CD1c-positive myeloid dendritic cell (primary cell): Measurements from ENCODE around the gene TMEM145.
A peak's percentile ranks its signal among the peaks of the same experiment; 100 is the strongest.
"Not testable (repeated sequence)": the region's sequence is repeated elsewhere in the genome, so short reads cannot be mapped to it uniquely, and the experiment has no call there.

Source experiments
- DNase-seq: peaks from one replicate; pipeline ENCODE4 v3.0.0-alpha.2; 2016; ENCODE audit errors: extremely low spot score

Gene TMEM145

DNA sequence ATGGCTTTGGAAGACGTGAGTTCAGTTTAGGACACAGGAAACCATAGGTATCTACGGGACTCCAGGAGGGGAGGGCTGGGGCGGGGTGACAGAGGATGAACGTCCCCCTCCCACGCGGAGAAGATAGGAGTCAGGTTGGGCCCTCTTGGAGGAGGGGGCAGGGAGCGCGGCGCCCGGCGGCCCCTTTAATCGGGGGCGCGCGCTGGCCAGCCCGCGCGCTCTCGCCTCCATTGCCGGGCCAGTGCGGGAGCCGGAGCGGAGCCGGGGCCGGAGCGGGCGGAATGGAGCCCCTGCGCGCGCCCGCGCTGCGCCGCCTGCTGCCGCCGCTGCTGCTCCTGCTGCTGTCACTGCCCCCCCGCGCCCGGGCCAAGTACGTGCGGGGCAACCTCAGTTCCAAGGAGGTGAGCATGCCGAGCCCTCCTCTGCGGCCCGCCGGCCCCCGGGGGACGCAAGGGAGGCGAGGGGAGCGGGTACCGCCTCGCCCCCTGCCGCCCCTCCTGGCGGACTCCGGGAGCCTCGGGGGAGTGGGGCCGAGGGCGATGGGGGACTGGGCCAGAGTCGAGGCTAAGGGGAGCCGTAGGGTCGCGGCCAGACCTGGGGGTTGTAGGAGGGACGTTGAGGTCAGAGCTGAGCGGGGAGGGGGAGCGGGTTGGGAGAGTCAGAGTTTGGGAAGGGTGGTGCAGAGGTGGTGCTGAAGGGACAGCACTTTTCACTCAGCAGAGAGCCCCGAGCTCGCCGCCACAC lies at the start of gene TMEM145:
Gene TMEM145 (plus strand): TSS at position 214 of the 744 bp plus-strand sequence. CDS start 68 bp downstream, at position 282.
- DNase-seq = peak; percentile 37

DNA sequence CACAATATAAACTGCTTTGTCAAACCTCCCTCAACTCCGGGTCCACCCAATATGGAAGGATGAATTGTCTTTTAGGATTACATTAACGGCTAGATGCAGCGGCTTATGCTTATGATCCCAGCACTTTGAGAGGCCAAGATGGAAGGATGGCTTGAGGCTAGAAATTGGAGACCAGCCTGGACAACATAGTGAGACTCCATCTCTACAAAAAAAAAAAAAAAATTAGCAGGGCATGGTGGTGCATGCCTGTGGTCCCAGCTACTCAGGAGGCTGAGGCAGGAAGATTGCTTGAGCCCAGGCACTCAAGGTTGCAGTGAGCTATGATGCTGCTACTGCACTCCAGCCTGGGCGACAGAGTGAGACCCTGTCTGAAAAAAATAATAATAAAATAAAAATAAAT lies 47.0 kb upstream of the TMEM145 start:
- DNase-seq = not testable (repeated sequence)

DNA sequence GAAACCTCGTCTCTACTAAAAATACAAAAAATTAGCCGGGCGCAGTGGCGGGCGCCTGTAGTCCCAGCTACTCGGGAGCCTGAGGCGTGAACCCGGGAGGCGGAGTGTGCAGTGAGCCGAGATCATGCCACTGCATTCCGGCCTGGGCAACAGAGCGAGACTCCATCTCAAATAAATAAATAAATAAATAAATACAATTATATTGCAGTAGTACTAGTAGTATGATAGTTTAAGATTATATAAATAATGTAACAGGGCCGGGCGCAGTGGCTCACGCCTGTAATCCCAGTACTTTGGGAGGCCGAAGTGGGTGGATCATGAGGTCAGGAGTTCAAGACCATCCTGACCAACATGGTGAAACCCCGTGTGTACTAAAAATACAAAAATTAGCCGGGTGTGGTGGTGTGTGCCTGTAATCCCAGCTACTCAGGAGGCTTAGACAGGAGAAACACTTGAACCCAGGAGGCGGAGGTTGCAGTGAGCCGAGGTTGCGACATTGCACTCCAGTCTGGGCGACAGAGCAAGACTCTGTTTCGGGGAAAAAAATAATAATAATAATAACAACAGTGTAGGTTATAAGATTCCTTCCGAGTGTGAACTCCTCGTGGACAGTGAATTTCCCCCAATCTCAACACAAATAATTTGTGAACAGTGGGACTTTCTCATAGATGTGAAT lies 46.0 kb upstream of the TMEM145 start:
- not testable (repeated sequence) for DNase-seq

DNA sequence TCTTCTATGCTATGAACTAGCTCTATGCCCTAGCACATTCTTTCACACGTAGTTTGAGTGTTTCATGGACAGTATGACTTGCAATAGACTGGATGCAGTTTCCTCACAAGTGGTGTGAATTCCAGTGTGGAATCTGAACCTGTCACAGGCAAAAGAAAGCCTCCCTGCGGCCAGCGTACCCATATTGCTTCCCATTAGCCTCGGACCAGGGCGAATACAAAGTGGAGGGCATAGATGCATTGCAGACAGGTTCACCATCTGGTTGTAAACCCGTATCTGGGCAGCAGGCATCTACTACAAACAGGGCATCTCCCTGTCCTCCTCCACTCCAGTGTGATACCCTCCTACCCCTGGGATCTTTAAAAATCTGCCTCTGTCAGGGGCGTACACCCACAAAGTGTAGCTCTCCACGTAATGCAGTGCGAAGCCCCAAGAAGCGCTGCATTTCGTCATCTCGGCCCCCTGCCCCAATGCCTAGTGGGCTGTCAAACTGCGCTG lies 45.4 kb upstream of the TMEM145 start:
- no peak for DNase-seq

DNA sequence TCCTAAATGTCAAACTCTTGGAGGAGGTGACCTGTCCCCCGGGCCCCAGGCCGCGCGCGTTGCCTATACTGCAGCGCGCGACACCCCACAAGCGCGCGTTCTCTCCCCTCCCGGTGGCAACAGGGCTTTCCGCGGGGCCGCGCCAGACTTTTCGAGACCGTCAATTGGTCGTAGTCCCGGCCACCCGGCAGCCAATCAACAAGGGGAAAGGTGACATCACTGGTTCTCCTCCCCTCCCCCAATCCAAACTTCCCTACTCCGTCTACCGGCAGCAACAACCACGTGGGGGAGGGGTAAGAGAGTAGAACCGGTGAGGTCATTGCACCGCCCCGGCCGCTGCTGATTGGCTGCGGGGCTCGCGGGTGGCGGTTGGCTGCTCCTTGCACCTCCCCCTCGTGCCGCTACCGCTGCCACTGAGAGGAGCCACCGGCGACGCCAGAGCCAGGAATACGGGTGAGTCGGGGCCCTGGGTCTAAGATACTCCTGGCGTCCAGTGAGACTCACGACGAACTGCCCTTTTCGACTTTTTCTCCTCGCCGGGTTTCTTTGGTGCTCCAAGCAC lies 44.9 kb upstream of the TMEM145 start:
- DNase-seq = peak; percentile 100

DNA sequence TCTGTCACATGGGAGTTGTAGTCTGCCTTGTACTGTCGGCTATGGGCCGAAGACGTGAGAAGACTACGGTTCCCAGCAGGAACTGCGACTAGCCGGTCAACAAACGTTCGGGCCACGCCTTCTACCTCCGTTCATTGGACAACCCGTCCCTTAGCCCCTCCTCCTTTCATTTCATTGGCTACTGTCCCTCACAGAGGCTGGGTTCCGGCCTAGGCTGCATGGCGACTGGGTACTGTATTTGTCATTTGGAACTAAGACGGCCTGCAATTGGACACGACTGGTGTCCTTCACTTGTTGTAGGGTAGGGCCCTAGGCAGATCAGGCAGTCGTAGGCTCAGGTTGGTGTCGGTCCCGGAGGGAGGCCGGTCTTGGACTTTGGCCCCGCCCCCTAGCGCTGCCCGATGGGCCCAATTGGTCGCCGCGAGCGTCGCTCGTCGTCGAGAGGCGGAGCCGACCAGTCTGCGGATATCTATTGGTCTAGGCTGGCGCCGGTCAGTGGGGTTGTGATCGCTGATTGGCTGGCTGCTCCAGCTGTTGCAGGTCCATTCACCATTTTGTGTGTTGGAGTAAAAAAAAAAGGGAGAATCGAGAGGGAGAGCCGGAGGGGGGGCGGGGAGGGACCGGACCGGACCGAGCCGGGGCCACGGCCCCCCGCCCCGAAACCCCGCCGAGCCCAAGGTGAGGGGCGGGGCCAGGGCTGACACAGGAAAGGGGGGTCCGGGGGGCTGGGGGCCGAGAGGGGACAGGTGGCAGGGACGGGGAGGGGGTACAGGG lies 44.2 kb upstream of the TMEM145 start, which contains the start of gene CIC:
Gene CIC (plus strand): TSS at position 549 of the 774 bp plus-strand sequence. CDS start 2,532 bp downstream, outside the sequence.
- DNase-seq = peak; percentile 100

DNA sequence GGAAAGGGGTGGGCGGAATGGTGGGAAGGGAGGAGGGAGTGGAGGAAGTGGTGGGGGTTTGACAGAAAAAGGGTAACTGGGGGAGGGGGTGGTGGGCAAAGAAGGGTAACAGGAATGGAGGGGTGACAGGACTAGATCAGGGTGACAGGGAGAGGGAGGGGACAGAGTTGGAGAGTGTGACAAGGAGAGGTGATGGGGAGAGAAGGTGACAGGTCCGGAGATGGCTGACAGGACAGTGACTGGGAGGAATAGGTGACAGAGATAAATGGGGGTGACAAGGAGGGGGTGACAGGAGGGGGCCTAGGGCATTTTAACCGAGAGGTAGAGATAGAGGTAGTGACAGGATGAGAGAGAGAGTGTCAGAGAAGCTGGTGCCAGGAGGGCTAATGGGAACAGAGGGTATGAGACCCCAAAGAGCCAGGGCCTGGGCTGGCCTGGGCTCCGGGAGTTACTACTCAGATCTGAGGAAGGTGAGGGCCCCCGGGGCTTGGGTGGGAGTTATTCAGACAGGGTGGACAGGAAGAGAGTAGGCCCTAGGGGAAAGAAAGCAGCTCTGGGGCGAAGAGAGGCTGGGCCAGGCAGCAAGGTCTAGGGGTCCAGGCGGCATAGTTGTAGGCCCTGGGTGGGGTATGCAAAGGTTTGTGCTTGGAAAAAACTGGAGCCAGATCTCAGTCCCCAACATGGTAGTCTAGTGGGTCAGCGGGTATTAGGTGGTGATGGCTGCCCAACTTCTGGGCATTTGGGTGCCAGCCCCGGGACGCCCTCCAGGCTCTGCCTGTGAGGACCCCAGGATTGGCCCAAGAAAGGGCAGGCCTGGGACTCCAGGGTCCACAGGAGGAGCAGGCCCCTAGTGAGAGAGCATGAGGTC lies 43.4 kb upstream of the TMEM145 start:
- peak; percentile 11 for DNase-seq

DNA sequence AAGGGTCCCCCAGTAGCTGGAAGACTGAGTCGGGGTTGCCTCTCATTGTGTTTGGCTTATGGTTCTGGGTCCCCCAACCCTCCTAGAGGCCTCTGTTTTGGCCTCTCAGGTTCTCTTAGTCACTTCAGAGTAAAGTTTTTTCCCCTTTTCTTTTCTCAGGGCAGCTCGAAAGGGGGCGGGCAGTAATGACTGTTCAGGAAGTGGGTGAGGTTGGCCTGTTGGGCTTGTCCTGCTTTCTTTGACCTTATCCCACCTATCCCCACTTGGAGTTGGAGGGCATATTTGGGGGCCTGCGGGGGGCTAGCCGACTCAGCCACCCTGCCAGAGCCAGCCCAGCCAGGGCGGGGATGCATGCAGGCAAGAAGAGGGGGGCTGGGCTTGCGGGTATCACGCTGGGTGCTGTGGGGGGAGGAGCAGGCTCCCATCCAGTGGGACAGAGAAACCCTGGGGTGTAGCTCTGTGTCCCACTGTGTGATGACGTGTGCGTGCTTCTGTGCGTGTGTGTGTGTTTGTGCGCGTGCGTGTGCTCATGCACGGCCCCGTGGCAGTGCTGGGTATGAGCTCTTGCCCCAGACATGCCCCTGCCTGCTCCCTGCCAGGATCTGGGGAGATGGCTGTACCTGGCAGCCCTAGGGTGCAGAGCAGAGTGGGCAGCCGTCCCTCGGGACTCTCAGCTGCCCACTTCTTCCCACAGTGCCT lies 42.6 kb upstream of the TMEM145 start:
- peak; percentile 77 for DNase-seq

DNA sequence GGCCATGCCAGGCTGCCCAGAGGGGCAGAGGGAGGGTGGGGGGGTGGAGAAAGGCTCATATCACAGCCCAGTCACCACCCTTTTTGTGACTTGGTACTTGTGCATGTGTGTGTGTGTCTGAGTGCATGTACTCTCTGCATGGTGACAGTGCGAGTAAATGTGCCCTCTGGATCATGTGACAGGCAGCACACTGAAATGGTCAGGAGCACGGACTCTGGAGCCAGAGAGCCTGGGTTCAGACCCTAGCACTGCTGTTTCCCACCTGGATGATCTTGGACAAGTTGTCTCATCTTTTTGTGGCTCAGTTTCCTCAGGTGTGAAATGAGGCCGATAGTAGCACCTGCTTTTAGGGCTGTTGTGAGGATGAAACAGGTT lies 42.1 kb upstream of the TMEM145 start:
- no peak for DNase-seq

DNA sequence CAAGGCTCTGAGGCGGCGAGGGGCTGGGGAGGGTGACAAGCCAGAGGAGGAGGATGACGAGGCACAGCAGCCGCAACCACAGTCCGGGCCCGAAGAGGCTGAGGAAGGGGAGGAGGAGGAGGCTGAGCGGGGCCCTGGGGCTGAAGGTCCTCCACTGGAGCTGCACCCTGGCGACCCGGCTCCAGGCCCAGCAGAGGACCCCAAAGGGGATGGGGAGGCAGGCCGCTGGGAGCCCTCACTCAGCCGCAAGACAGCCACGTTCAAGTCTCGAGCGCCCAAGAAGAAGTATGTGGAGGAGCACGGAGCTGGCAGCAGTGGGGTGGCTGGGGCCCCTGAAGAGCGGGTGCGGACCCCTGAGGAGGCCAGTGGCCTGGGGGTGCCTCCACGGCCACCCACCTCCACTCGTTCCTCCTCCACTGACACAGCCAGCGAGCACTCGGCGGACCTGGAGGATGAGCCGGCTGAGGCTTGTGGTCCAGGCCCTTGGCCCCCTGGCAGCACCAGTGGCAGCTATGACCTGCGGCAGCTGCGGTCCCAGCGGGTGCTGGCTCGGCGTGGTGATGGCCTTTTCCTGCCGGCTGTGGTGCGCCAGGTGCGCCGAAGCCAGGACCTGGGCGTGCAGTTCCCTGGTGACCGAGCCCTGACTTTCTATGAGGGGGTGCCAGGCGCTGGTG lies 41.1 kb upstream of the TMEM145 start:
- no peak for DNase-seq

DNA sequence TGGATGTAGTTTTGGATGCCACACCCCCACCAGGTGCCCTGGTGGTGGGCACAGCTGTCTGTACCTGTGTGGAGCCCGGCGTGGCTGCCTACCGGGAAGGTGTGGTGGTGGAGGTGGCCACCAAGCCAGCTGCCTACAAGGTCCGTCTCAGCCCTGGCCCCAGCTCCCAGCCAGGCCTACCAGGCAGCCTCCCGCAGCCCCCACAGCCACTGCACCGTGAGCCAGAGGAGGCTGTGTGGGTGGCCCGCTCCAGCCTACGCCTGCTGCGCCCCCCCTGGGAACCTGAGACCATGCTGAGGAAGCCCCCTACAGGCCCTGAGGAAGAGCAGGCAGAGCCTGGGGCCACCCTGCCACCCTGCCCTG lies 40.6 kb upstream of the TMEM145 start:
- no peak for DNase-seq

DNA sequence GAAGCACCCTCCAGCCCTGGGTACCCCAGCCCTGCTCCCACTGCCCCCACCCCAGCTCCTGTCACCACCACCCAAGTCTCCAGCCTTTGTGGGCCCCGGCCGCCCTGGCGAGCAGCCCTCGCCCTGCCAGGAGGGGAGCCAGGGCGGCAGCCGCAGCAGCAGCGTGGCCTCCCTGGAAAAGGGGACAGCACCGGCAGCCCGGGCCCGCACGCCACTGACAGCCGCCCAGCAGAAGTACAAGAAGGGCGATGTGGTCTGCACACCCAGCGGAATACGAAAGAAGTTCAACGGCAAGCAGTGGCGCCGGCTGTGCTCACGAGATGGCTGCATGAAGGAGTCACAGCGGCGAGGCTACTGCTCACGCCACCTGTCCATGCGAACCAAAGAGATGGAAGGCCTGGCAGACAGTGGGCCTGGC lies 40.1 kb upstream of the TMEM145 start:
- DNase-seq = no peak

DNA sequence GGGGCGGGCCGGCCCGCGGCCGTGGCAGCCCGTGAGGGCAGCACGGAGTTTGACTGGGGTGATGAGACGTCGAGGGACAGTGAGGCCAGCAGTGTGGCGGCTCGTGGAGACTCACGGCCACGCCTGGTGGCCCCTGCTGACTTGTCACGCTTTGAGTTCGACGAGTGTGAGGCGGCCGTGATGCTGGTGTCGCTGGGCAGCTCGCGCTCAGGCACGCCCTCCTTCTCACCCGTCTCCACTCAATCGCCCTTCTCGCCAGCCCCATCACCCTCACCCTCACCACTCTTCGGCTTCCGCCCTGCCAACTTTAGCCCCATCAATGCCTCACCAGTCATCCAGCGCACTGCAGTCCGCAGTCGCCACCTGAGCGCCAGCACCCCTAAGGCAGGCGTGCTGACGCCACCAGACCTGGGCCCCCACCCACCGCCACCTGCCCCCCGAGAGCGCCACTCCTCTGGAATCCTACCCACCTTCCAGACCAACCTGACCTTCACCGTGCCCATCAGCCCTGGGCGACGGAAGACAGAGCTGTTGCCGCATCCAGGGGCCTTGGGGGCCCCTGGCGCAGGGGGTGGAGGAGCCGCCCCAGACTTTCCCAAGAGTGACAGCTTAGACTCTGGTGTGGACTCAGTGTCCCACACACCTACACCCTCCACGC lies 39.6 kb upstream of the TMEM145 start:
- DNase-seq = no peak

DNA sequence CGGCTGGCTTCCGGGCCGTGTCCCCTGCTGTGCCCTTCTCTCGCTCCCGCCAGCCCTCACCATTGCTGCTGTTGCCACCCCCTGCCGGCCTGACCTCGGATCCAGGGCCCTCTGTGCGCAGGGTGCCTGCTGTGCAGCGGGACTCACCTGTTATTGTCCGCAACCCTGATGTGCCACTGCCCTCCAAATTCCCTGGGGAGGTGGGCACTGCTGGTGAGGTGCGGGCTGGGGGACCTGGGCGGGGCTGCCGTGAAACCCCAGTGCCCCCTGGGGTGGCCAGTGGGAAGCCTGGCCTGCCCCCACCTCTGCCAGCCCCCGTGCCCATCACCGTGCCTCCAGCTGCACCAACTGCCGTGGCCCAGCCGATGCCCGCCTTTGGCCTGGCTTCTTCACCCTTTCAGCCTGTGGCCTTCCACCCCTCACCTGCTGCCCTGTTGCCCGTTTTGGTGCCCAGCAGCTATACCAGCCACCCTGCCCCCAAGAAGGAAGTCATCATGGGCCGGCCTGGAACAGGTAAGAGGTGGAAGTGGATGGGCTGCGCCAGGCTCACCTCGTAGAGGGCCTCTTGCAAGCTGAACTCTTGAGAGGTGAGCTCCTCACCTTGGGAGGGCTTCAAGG lies 38.9 kb upstream of the TMEM145 start:
- DNase-seq = no peak

DNA sequence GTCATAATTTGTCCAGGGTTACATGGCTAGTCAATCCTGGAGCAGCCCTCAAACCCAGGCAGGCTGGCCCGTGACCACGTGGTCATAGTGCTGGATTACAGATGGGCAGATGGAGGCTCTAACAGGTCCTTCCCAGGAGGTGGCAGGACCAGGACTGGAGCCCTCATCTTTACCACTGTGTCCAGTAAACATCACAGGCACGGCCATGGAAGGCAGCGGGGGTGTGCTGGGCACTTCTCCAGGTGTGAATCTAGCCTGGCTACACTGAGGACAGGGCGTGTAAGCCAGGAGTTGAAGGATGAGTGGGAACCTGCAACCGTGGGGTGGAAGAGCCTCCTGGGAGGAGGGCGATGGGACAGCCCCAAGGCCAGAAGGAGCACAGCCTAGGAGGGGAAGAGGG lies 38.0 kb upstream of the TMEM145 start:
- no peak for DNase-seq

DNA sequence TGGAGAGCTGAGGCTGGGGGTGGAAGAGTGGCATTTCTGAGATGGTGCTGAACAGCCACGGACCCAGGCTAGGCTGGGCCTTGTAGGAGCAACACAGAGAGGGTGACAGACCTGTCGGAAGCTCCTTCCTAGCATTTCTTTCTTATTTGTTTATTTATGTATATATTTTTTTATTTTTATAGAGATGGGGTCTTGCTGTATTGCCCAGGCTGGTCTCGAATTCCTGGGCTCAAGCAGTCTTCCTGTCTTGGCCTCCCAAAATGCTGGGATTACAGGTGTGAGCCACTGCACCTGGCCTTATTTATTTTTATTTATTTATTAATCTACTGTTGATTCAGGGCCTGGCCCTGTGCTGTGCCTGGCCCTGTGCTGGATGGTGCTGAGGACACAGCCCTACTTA lies 37.6 kb upstream of the TMEM145 start:
- DNase-seq = no peak

DNA sequence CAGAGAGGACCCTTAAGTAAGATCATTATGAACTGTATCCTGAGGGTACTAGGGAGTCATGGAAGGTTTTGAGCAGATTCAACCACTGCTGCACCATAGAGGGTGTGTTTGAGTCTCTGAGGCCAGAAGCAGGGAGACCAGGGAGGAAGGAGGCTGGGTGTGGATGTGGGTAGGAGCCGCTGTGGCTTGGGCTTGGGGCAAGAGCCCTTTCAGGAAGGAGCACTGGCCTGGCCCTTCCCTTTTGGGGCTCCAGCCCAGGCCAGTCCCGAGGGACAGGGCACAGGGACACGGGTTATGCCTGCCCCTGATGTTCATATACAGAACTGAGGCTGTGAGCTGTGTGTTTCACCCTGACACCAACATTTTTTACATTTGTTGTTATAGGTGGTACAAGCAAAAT lies 36.8 kb upstream of the TMEM145 start:
- no peak for DNase-seq

DNA sequence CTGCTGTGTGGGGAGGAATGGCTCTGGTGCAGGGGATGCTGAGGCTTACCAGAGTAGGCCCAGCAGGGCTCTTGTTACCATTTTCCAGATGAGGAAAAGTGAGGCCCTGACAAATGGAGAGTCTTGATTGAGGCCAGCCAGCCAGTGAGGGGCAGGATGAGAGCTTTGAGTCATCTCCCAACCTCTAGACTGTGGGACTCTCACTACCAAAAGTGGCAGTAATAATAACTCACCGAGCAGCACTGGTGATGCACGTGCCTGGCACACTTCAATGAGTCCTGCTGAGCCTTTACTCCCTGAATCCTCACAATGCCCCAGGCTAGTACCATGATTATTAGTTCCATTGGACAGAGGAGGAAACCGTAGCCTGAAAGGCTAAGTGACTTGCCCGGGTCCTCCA lies 36.3 kb upstream of the TMEM145 start:
- DNase-seq = no peak
